Kidney epithelial cell (primary cell): ENCODE results near the gene AKAP12. TPM values are rescaled to one million over a fixed set of nuclear protein-coding genes. Genes with fewer than 3 reads are reported as not detected.

Experiments used
- DNase-seq: peaks from one replicate; pipeline ENCODE4 v3.0.0-alpha.2; 2010; ENCODE audit warnings: low read depth
- H3K27me3 ChIP-seq: 2 replicates; pipeline ENCODE4 v1.6.0; 2011; ENCODE audit warnings: low read length; ENCODE audit not compliant: control insufficient read depth, insufficient read depth
- H3K36me3 ChIP-seq: 2 replicates; pipeline ENCODE4 v1.5.1; 2011; ENCODE audit warnings: low read length; ENCODE audit not compliant: control insufficient read depth, insufficient read depth
- H3K4me3 ChIP-seq: 2 replicates; pipeline ENCODE4 v1.5.1; 2011; ENCODE audit warnings: low read depth, mild to moderate bottlenecking, control low read depth, low read length
- total RNA-seq: library from RNA; depleted of rRNA; stranded (reverse); fragments of >200 nt; gene quantifications from 2 replicates; pipeline ENCODE4 v1.2.3, GENCODE V29; 2015
- TF ChIP-seq, protein P1 (sequence below): IDR thresholded peaks from 2 replicates; pipeline ENCODE4 v1.5.1; 2011; ENCODE audit warnings: mild to moderate bottlenecking, moderate library complexity, low read length, control low read depth, inconsistent platforms; ENCODE audit not compliant: insufficient read depth, poor library complexity, severe bottlenecking

AKAP12 gene
- total RNA-seq, 1 donor from 2014 or later: 581 TPM

DNA sequence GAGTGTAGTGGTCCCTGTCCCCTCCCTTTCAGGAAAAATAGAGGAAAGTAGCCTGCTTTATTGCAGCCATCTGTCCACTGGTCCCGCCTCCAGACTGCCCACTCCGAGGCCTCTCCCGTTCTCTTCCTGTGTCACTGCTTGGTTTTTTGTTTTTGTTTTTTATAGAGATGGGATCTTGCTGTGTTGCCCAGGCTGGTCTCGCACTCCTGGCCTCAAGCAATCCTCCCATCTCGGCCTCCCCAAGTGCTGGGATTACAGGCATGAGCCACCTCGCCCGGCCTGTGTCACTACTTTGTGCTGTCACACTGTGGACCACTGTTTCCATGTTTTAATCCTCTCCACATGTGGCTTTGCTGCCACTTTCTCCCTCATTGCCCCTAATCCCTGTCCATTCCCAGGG is 80.4 kb downstream of the AKAP12 start:
- Histone ChIP-seq H3K27me3 (no peaks in the 10 kb centered on the region), H3K36me3 (no peaks in the 10 kb centered on the region), H3K4me3 (no peak overlapping the region)
- TF ChIP-seq, protein P1, sequence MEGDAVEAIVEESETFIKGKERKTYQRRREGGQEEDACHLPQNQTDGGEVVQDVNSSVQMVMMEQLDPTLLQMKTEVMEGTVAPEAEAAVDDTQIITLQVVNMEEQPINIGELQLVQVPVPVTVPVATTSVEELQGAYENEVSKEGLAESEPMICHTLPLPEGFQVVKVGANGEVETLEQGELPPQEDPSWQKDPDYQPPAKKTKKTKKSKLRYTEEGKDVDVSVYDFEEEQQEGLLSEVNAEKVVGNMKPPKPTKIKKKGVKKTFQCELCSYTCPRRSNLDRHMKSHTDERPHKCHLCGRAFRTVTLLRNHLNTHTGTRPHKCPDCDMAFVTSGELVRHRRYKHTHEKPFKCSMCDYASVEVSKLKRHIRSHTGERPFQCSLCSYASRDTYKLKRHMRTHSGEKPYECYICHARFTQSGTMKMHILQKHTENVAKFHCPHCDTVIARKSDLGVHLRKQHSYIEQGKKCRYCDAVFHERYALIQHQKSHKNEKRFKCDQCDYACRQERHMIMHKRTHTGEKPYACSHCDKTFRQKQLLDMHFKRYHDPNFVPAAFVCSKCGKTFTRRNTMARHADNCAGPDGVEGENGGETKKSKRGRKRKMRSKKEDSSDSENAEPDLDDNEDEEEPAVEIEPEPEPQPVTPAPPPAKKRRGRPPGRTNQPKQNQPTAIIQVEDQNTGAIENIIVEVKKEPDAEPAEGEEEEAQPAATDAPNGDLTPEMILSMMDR: no peak
- DNase-seq: no peak

GRCh38 chr6:151321438-151321837 is 81.7 kb downstream of the AKAP12 start:
- Histone ChIP-seq H3K27me3 (no peaks in the 10 kb centered on the region), H3K4me3 (no peak overlapping the region), H3K36me3 (no peaks in the 10 kb centered on the region)
- no peak for DNase-seq
- TF ChIP-seq, protein P1: no peak

DNA sequence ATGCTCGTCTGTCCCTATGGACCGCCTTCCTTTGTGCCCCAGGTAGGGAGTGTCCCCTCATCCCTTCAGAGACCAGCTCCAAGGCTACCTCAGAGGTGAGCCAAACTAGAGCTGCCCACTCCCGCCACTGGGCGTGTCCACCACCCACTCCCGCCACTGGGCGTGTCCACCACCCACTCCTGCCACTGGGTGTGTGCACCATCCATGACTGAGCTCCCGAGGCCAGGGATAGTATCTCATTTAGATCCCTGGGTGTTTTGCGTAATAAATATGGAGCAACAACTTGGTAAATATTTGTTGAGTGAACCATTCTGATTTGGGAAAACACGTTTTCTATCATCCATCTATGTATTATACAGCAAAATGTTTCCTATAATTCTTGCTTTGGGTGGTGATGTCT is 82.8 kb downstream of the AKAP12 start:
- DNase-seq: no peak
- no peaks in the 10 kb centered on the region for H3K27me3 ChIP-seq
- TF ChIP-seq, protein P1: no peak
- no peak overlapping the region for H3K4me3 ChIP-seq
- H3K36me3 ChIP-seq: no peaks in the 10 kb centered on the region

- TF ChIP-seq, protein P1: peak; percentile 93
- no peak overlapping the region for H3K4me3 ChIP-seq
- no peaks in the 10 kb centered on the region for H3K36me3 ChIP-seq
These were observed 84.2 kb downstream of the AKAP12 start for GRCh38 chr6:151323791-151324487.

DNA sequence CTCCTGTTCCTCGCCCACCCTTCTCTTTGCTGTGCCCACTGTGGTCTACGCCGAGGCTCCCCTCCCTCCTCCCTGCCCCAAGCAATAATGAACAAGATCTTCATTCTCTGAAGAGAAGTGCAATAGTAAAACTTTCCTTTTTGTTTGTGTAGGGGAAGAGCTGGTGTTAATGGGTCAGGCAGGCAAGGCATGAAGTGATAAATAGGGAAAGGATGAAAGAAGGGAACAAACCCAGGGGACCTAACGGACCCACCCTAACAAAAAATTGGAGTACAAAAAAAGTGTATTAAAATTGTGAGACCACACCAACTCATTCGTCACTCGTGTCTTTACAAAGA is 84.7 kb downstream of the AKAP12 start:
- DNase-seq: no peak
- Histone ChIP-seq H3K36me3 (no peaks in the 10 kb centered on the region), H3K27me3 (no peaks in the 10 kb centered on the region), H3K4me3 (no peak overlapping the region)
- TF ChIP-seq, protein P1: no peak

More at GRCh38 chr6:151323791-151324487, 84.2 kb downstream of the AKAP12 start:
- no peaks in the 10 kb centered on the region for H3K27me3 ChIP-seq
- DNase-seq: peak; percentile 63
